ENCODE results near the gene DCDC2B. TPM values are rescaled to one million over a fixed set of nuclear protein-coding genes. Genes with fewer than 3 reads are reported as not detected.

The DCDC2B gene
- total and polyA plus RNA-seq, 7 donors: 0.04 TPM; not detected in 6

DNA sequence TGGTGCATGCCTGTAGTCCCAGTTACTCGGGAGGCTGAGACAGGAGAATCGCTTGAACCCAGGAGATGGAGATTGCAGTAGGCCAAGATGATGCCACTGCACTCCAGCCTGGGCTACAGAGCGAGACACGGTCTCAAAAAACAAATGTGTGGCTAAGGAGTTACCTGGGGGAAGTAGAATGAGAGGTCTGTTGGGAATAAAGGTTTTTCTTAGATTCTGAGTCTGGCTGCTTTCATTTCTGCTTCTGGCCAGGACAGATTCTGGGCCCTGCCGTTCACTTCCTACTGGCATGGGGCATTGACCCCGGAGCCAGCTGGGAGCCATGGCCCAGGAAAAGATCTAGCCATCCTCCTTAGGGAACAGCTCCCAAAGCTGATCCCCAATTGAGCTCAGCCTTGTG lies 420 bp upstream of the DCDC2B start:
- no peak overlapping the region for H3K27ac ChIP-seq

DNA sequence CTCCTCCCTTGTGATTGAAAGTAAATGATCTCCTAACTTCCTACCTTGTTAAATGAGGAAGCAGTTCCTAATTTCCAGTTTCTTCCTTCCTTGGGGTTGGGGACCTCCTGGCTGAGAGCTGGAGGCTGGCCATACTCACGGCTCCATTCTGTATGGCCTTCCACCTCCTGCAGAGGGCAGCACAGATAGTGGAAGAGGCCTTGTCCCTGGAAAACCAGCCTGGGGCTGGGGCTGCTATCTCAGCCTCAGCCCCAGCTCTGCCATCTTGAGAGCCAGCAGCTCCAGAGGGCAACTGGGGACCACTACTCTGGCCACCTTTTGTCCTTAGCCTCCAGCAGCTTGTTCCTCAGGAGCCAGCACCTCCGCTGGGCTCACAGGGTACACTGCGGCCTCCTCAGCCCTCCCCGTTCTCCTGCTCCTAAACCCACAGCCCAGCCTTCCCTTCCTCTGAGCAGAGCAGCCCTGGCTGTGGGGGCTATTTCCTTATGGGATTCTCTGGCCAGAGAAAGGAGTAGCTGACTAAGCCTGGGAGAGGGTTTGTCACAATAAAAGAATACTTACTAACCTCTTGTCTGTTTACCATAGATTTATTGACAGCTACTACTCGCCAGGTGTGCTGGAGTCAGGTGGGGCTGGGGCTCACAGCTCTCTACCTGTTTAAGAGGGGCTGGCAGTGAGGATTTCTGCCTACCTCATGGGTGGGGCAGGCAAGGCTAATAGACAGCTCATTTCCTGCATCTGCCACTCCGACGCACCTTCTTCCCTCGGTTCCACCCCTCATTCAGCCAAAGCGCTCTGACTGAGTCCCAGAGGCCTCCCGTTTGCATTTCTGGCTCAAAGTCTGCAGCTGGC lies 7.0 kb downstream of the DCDC2B start:
- peaks cover 0 to 56% (median 14%) of the 10 kb centered on the region in 4 donors for H3K36me3 ChIP-seq
- H3K4me1 ChIP-seq: peaks cover 0 to 8% (median 3%) of the 10 kb centered on the region in 4 donors
- no peak overlapping the region for H3K4me3 ChIP-seq
- no peaks in the 10 kb centered on the region for H3K27me3 ChIP-seq
- H3K27ac ChIP-seq: peak overlapping the region in 1 of 4 donors; percentile 34
- WGBS, 2 donors: 18 to 62% methylated on average over 10 of the region's 10 CpGs
- TF ChIP-seq, protein P1, sequence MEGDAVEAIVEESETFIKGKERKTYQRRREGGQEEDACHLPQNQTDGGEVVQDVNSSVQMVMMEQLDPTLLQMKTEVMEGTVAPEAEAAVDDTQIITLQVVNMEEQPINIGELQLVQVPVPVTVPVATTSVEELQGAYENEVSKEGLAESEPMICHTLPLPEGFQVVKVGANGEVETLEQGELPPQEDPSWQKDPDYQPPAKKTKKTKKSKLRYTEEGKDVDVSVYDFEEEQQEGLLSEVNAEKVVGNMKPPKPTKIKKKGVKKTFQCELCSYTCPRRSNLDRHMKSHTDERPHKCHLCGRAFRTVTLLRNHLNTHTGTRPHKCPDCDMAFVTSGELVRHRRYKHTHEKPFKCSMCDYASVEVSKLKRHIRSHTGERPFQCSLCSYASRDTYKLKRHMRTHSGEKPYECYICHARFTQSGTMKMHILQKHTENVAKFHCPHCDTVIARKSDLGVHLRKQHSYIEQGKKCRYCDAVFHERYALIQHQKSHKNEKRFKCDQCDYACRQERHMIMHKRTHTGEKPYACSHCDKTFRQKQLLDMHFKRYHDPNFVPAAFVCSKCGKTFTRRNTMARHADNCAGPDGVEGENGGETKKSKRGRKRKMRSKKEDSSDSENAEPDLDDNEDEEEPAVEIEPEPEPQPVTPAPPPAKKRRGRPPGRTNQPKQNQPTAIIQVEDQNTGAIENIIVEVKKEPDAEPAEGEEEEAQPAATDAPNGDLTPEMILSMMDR (IDR thresholded peaks at IDR 0.05): peak; percentile 17 to 58 (median 49)
- no peak for TF ChIP-seq POLR2AphosphoS5 (IDR thresholded peaks at IDR 0.05)
- TF ChIP-seq EP300 (IDR thresholded peaks at IDR 0.05): no peak
- TF ChIP-seq POLR2A (IDR thresholded peaks at IDR 0.05): no peak
- no peak for DNase-seq
- intact Hi-C loops (cut with DNase I): loop anchor here (5.0 kb wide), 1 partner anchor 196 kb away; no protein-coding TSS in a partner anchor
- H3K9me3 ChIP-seq: no peaks in the 10 kb centered on the region

More for the DNA sequence above, 420 bp upstream of the DCDC2B start:
- peaks cover 0 to 23% (median 17%) of the 10 kb centered on the region in 4 donors for H3K4me1 ChIP-seq
- no peaks in the 10 kb centered on the region for H3K9me3 ChIP-seq
- H3K4me3 ChIP-seq: no peak overlapping the region
- no peaks in the 10 kb centered on the region for H3K36me3 ChIP-seq
- intact Hi-C loops (cut with DNase I): loop anchor here (5.0 kb wide), 1 partner anchor 184 kb away; the partner anchor contains the start of gene BSDC1
- TF ChIP-seq, protein P1 (IDR thresholded peaks at IDR 0.05): no peak
- no peak for TF ChIP-seq POLR2AphosphoS5 (IDR thresholded peaks at IDR 0.05)
- no peaks in the 10 kb centered on the region for H3K27me3 ChIP-seq
- DNase-seq: no peak
- WGBS, 2 donors: 64 to 71% methylated on average over 6 of the region's 6 CpGs

DNA sequence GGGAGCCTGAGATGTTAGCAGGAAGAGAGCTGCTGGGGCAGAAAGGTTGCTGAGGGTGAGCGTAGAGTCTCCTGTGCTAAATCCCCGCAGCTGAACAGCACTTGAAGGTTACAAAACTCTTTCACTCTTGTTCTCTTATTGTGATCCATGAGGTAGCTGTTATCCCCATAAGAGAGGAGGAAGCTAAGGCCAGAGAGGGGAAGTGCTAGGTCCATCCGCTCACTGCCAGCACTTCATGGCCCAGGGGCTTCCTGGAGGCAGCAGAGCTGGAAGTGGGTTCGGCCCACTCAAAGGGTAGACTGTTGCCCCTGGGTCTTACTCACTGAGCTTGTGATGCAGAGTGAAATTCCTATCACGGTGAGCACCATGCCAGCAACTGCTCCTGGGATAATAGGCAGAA lies 7.7 kb downstream of the DCDC2B start:
- no peaks in the 10 kb centered on the region for H3K9me3 ChIP-seq
- peaks cover 0 to 56% (median 14%) of the 10 kb centered on the region in 4 donors for H3K36me3 ChIP-seq
- WGBS, 2 donors: 80 to 83% methylated on average over 5 of the region's 5 CpGs
- no peak overlapping the region for H3K4me3 ChIP-seq
- H3K27ac ChIP-seq: no peak overlapping the region
- H3K4me1 ChIP-seq: peaks cover 0 to 16% (median 10%) of the 10 kb centered on the region in 4 donors
- TF ChIP-seq EP300 (IDR thresholded peaks at IDR 0.05) (no peak), POLR2AphosphoS5 (IDR thresholded peaks at IDR 0.05) (no peak)
- no peaks in the 10 kb centered on the region for H3K27me3 ChIP-seq
- DNase-seq: no peak
- intact Hi-C loops (cut with DNase I): loop anchor here (5.0 kb wide), 1 partner anchor 196 kb away; no protein-coding TSS in a partner anchor

DNA sequence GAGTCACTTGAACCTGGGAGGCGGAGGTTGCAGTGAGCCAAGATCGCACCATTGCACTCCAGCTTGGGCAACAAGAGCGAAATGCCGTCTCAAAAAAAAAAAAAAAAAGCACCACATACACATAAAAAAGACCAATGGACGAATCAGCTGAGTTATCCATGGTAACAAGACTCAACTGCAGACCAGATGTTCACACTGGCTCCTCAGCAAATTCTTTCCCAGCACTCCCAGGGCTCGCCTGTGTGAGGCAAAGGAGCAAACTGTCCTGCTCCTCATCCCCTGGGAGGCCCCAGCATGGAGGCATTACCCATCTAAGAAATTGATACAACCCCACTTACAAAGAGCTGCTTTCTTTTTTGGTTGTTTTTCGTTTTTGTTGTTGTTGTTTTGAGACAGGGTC lies 10.1 kb downstream of the DCDC2B start:
- Histone ChIP-seq H3K36me3 (peaks cover 0 to 56% (median 14%) of the 10 kb centered on the region in 4 donors), H3K27ac (no peak overlapping the region), H3K9me3 (no peaks in the 10 kb centered on the region), H3K4me1 (peaks cover 0 to 28% (median 23%) of the 10 kb centered on the region in 4 donors), H3K4me3 (no peak overlapping the region), H3K27me3 (no peaks in the 10 kb centered on the region)
- TF ChIP-seq, protein P1 (IDR thresholded peaks at IDR 0.05): no peak
- TF ChIP-seq POLR2A (IDR thresholded peaks at IDR 0.05): no peak
- no peak for TF ChIP-seq EP300 (IDR thresholded peaks at IDR 0.05)
- no peak for TF ChIP-seq POLR2AphosphoS5 (IDR thresholded peaks at IDR 0.05)
- no peak for DNase-seq
- intact Hi-C loops (cut with DNase I): loop anchor here (5.0 kb wide), 1 partner anchor 193 kb away; no protein-coding TSS in a partner anchor
- 91 to 92% methylated on average over 7 of the region's 7 CpGs for WGBS, 2 donors

All from sigmoid colon (tissue), 7 donors.